Sigmoid colon (tissue), 4 donors: ENCODE measurements around the gene ZNF574.

Experiments used
- CTCF ChIP-seq, 4 experiments: fragments of 450-650 bp in 3 of 4; fragments of 200-600 bp in 1 of 4; IDR thresholded peaks; one replicate each; pipeline ENCODE4 v1.5.1; 2016 to 2019; ENCODE audit warnings: antibody characterized with exemption in 4 of 4, mild to moderate bottlenecking in 3 of 4, moderate library complexity in 2 of 4
- EP300 ChIP-seq, 4 donors: sonication (generic); formaldehyde crosslinking; IDR thresholded peaks; one replicate each; pipeline ENCODE4 v1.6.1; 2017; ENCODE audit warnings: antibody characterized with exemption in 4 of 4
- POLR2A ChIP-seq, 2 donors: fragments of 450-650 bp; IDR thresholded peaks; one replicate each; pipeline ENCODE4 v1.6.1; 2016; ENCODE audit warnings: antibody characterized with exemption in 2 of 2, mild to moderate bottlenecking in 2 of 2, moderate library complexity in 2 of 2

GRCh38 chr19:42083537-42083936 lies 7.6 kb downstream of the ZNF574 start:
- no peak for TF ChIP-seq CTCF (IDR thresholded peaks at IDR 0.05)
- no peak for TF ChIP-seq POLR2A (IDR thresholded peaks at IDR 0.05)
- TF ChIP-seq EP300 (IDR thresholded peaks at IDR 0.05) = no peak
